WERI-Rb-1 (cell line): ENCODE results near the gene VWF.
"Not testable (repeated sequence)": the region's sequence is repeated elsewhere in the genome, so short reads cannot be mapped to it uniquely, and the experiment has no call there.

Experiments used
- DNase-seq: peaks from one replicate; pipeline ENCODE4 v3.0.0-alpha.2; 2020
- H3K27ac ChIP-seq: fragments of 250-450 bp; sonication (Bioruptor Pico); 2 replicates; pipeline ENCODE4 v1.5.1; 2020; ENCODE audit warnings: mild to moderate bottlenecking, moderate library complexity
- H3K27me3 ChIP-seq: fragments of 250-450 bp; sonication (Bioruptor Pico); 2 replicates; pipeline ENCODE4 v1.5.1; 2021; ENCODE audit warnings: mild to moderate bottlenecking, low read depth, moderate library complexity; ENCODE audit not compliant: insufficient read depth, severe bottlenecking
- H3K36me3 ChIP-seq: fragments of 250-450 bp; sonication (Bioruptor Pico); 2 replicates; pipeline ENCODE4 v1.5.1; 2020; ENCODE audit warnings: mild to moderate bottlenecking, moderate library complexity
- H3K4me3 ChIP-seq: 2 replicates; pipeline ENCODE4 v1.5.1; 2011; ENCODE audit warnings: low read depth, mild to moderate bottlenecking, control low read depth, low read length
- H3K9me3 ChIP-seq: fragments of 250-450 bp; sonication (Bioruptor Pico); 2 replicates; pipeline ENCODE4 v1.5.1; 2021; ENCODE audit warnings: mild to moderate bottlenecking, moderate library complexity; ENCODE audit not compliant: severe bottlenecking
- CTCF ChIP-seq: IDR thresholded peaks from 2 replicates; pipeline ENCODE4 v1.5.1; 2011; ENCODE audit warnings: low read depth, mild to moderate bottlenecking, control low read depth, inconsistent platforms, low read length

The VWF gene

DNA sequence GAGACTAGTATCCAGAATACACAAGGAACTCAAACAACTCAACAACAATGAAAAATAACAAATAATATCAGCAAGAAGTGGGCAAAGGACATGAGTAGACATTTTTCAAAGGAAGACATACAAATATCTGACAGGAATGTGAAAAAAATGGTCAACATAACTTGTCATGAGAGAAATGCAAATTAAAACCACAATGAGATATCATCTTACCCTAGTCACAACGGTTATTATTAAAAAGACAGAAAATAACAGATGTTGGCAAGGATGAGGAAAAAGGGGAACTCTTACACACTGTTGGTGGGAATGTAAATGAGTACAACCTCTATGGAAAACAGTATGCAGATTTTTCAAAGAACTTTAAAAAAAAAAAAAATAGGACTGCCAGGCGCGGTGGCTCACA lies 20.4 kb downstream of the VWF start:
- Histone ChIP-seq H3K9me3 (peaks cover 4% of the 10 kb centered on the region), H3K4me3 (no peak overlapping the region), H3K27ac (no peak overlapping the region), H3K36me3 (no peaks in the 10 kb centered on the region), H3K27me3 (no peaks in the 10 kb centered on the region)
- no peak for DNase-seq
- no peak for TF ChIP-seq CTCF

GRCh38 chr12:6102021-6102420 lies 22.4 kb downstream of the VWF start:
- not testable (repeated sequence) for H3K36me3 ChIP-seq, H3K4me3 ChIP-seq, H3K27ac ChIP-seq, DNase-seq, H3K27me3 ChIP-seq, H3K9me3 ChIP-seq

GRCh38 chr12:6099316-6099715 lies 25.2 kb downstream of the VWF start:
- DNase-seq, result no peak
- H3K36me3 ChIP-seq, result no peaks in the 10 kb centered on the region
- TF ChIP-seq CTCF, result no peak
- H3K27me3 ChIP-seq, result no peaks in the 10 kb centered on the region
- peaks cover 4% of the 10 kb centered on the region for H3K9me3 ChIP-seq
- no peak overlapping the region for H3K4me3 ChIP-seq
- no peak overlapping the region for H3K27ac ChIP-seq

DNA sequence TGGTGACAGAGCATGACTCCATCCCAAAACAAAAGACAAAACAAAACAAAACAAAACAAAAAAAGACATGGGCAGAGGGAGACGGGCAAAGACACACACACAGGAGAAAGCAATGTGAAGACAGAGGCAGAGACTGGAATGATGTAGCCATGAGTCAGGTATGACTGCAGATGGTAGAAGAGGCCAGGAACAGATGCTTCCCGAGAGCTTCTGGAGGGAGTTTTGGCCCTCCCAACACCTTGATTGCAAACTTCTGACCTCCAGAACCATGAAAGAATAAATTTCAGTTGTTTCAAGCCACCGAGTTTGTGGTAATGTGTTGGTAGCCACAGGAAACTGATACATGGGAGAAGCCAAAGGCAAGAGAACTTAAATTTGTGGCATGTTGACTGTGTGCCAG lies 27.1 kb downstream of the VWF start:
- DNase-seq, result no peak
- H3K27ac ChIP-seq, result no peak overlapping the region
- no peaks in the 10 kb centered on the region for H3K36me3 ChIP-seq
- TF ChIP-seq CTCF, result no peak
- no peak overlapping the region for H3K4me3 ChIP-seq
- no peaks in the 10 kb centered on the region for H3K27me3 ChIP-seq
- peaks cover 4% of the 10 kb centered on the region for H3K9me3 ChIP-seq

DNA sequence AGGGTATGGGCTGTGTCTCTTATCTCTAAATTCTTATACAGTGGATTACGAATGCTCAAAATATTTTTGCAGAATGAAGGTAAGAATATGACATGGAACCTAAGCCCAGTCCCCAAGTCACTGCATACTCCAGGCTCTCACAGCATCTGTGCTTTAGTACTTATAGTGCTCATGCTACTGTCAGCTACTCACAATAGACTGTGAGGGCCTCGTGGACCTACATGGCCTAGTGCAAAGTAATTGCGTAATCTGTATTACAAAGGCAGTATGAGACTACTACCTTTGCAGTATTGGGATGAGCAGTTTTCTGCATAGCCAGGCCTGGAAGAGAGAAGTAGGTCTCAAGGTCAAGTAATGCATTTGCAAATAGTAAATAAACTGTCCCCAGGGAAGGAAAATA lies 27.9 kb downstream of the VWF start:
- H3K4me3 ChIP-seq, result no peak overlapping the region
- no peak for DNase-seq
- no peak for TF ChIP-seq CTCF
- H3K27ac ChIP-seq, result no peak overlapping the region
- no peaks in the 10 kb centered on the region for H3K27me3 ChIP-seq
- no peaks in the 10 kb centered on the region for H3K36me3 ChIP-seq
- no peaks in the 10 kb centered on the region for H3K9me3 ChIP-seq

DNA sequence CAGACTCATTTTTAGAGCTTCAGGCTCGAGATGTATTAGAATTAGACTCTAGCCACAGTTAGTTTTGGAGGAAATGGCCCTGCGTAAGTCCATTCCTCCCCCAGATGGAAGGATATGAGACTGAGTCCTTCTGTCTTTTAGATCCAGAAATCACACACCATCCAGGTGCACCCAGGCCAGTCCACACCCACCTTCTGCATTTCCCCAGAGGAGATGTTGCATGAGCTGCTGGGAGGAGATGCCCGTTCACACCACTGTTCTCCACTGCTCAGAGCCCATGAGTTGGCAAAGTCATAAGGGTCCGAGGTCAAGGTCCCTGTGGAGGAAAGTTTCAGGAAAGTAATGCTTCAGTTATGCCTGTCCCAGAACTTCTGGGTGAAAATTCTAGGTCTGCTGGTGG lies 29.2 kb downstream of the VWF start:
- Histone ChIP-seq H3K9me3 (no peaks in the 10 kb centered on the region), H3K27me3 (no peaks in the 10 kb centered on the region), H3K27ac (no peak overlapping the region), H3K4me3 (no peak overlapping the region), H3K36me3 (no peaks in the 10 kb centered on the region)
- TF ChIP-seq CTCF, result no peak
- DNase-seq, result no peak

GRCh38 chr12:6093764-6094163 lies 30.7 kb downstream of the VWF start:
- Histone ChIP-seq H3K27me3 (no peaks in the 10 kb centered on the region), H3K9me3 (no peaks in the 10 kb centered on the region), H3K4me3 (no peak overlapping the region), H3K36me3 (no peaks in the 10 kb centered on the region), H3K27ac (no peak overlapping the region)
- no peak for TF ChIP-seq CTCF
- DNase-seq, result no peak
